GM12878 (cell line): ENCODE results near the gene DUOXA1. TPM values are rescaled to one million over a fixed set of nuclear protein-coding genes. Genes with fewer than 3 reads are reported as not detected.

Experiments used
- ATAC-seq: fragments of 200-7000 bp; cut with Tn5 transposase; 3 replicates; pipeline ENCODE4 v1.9.1; 2020; ENCODE audit warnings: mild to moderate bottlenecking, moderate library complexity
- BruUV-seq: library from RNA; stranded (reverse); fragments of 400-500 nt; replicated peaks from 2 replicates; lab custom pipeline; 2021; lab: Mats Ljungman, UMichigan
- CTCF ChIA-PET: fragments of 300-600 bp; sonication (Branson Sonifier 250); formaldehyde crosslinking; extraction: SDS; loops from one replicate; lab custom pipeline; 2021; ENCODE audit warnings: inconsistent platforms; lab: Yijun Ruan, JAX
- POLR2A ChIA-PET: fragments of 350-600 bp; formaldehyde crosslinking; extraction: SDS; loops from one replicate; lab custom pipeline; 2021; ENCODE audit warnings: inconsistent platforms; lab: Charles Lee
- RAD21 ChIA-PET: fragments of 300-600 bp; sonication (Branson Sonifier 250); formaldehyde crosslinking; loops from one replicate; lab custom pipeline; 2023; ENCODE audit warnings: antibody characterized with exemption; ENCODE audit not compliant: unreplicated experiment; lab: Charles Lee
- SMC1A ChIA-PET: fragments of 300-600 bp; sonication (Branson Sonifier 250); formaldehyde crosslinking; loops from one replicate; lab custom pipeline; 2023; ENCODE audit not compliant: unreplicated experiment, uncharacterized antibody; lab: Charles Lee
- DNase-seq: peaks from one replicate; pipeline ENCODE4 v3.0.0-alpha.2; 2011; ENCODE audit warnings: low read depth, low spot score
- FAIRE-seq: peaks from 3 replicates; lab custom pipeline; 2011; peaks lifted over from hg19 to GRCh38; lab: Jason Lieb, UNC
- H2AFZ ChIP-seq: 2 replicates; pipeline ENCODE4 v1.6.0; 2011; ENCODE audit warnings: low read depth, low read length, control low read depth; ENCODE audit not compliant: control insufficient read depth
- H3K27ac ChIP-seq: 2 replicates; pipeline ENCODE4 v1.5.1; 2011; ENCODE audit warnings: control low read depth; ENCODE audit not compliant: control insufficient read depth, insufficient read depth
- H3K27me3 ChIP-seq, 2 experiments: replicated peaks in 1 of 2; 2 replicates each; pipeline versions ENCODE4 v1.6.0 to v1.6.1; 2011; ENCODE audit warnings: low read length in 1 of 2; ENCODE audit not compliant: control insufficient read depth in 2 of 2, insufficient read depth in 2 of 2
- H3K36me3 ChIP-seq, 2 experiments: 2 replicates each; pipeline ENCODE4 v1.5.1; 2011; ENCODE audit warnings: low read length in 1 of 2; ENCODE audit not compliant: control insufficient read depth in 2 of 2, insufficient read depth in 2 of 2
- H3K4me1 ChIP-seq: 2 replicates; pipeline ENCODE4 v1.6.1; 2011; ENCODE audit warnings: mild to moderate bottlenecking, low read length, moderate library complexity, mixed read lengths; ENCODE audit not compliant: control insufficient read depth, insufficient read depth
- H3K4me2 ChIP-seq: 2 replicates; pipeline ENCODE4 v1.6.0; 2011; ENCODE audit warnings: control low read depth; ENCODE audit not compliant: control insufficient read depth, insufficient read depth
- H3K4me3 ChIP-seq: fragments of 200-600 bp; sonication (generic); 2 replicates; pipeline ENCODE4 v1.5.1; 2016
- H3K79me2 ChIP-seq: 2 replicates; pipeline ENCODE4 v1.6.0; 2011; ENCODE audit warnings: low read length; ENCODE audit not compliant: control insufficient read depth, insufficient read depth
- H3K9ac ChIP-seq: 2 replicates; pipeline ENCODE4 v1.8.0; 2011; ENCODE audit warnings: low read length, control low read depth, mixed read lengths; ENCODE audit not compliant: control insufficient read depth, insufficient read depth
- H3K9me3 ChIP-seq: replicated peaks from 3 replicates; pipeline ENCODE4 v1.5.1; 2011; ENCODE audit warnings: mild to moderate bottlenecking, low read length; ENCODE audit not compliant: control insufficient read depth, insufficient read depth
- H4K20me1 ChIP-seq: 2 replicates; pipeline ENCODE4 v1.6.0; 2011; ENCODE audit not compliant: control insufficient read depth, insufficient read depth
- ASH2L ChIP-seq: fragments of 300-600, 200-600 bp; sonication (generic); IDR thresholded peaks from 2 replicates; pipeline ENCODE4 v1.6.1; 2017; ENCODE audit warnings: low read depth, mild to moderate bottlenecking, borderline replicate concordance
- BACH1 ChIP-seq: fragments of 450-650 bp; IDR thresholded peaks from 2 replicates; pipeline ENCODE4 v1.6.1; 2017; ENCODE audit warnings: mild to moderate bottlenecking, borderline replicate concordance
- CBX3 ChIP-seq: fragments of 200-600 bp; sonication (generic); IDR thresholded peaks from 2 replicates; pipeline ENCODE4 v1.6.1; 2016; ENCODE audit warnings: low read depth, borderline replicate concordance
- CHD1 ChIP-seq: IDR thresholded peaks from 2 replicates; pipeline ENCODE4 v1.6.1; 2012; ENCODE audit warnings: low read depth, low read length, improper control_type of control experiment
- CHD4 ChIP-seq: fragments of 200-600 bp; sonication (generic); IDR thresholded peaks from 2 replicates; pipeline ENCODE4 v1.6.1; 2016; ENCODE audit warnings: mild to moderate bottlenecking
- ESRRA ChIP-seq: IDR thresholded peaks from 2 replicates; pipeline ENCODE4 v1.6.1; 2012; ENCODE audit warnings: mild to moderate bottlenecking, low read length, improper control_type of control experiment
- GATAD2B ChIP-seq: fragments of 450-650 bp; conservative IDR thresholded peaks from 2 replicates; pipeline ENCODE4 v1.6.1; 2017; ENCODE audit warnings: low read depth, mild to moderate bottlenecking, moderate library complexity
- HCFC1 ChIP-seq: fragments of 150-350 bp; IDR thresholded peaks from 2 replicates; pipeline ENCODE4 v1.6.1; 2014; ENCODE audit warnings: low read length
- KAT2A ChIP-seq: conservative IDR thresholded peaks from 2 replicates; pipeline ENCODE4 v1.6.1; 2011; ENCODE audit warnings: low read depth, low read length; ENCODE audit not compliant: control insufficient read depth
- MYB ChIP-seq: fragments of 150-350 bp; IDR thresholded peaks from 2 replicates; pipeline ENCODE4 v1.6.1; 2014; ENCODE audit warnings: mild to moderate bottlenecking, low read depth, low read length, borderline replicate concordance
- PKNOX1 ChIP-seq: fragments of 450-650 bp; IDR thresholded peaks from 2 replicates; pipeline ENCODE4 v1.6.1; 2016; ENCODE audit warnings: mild to moderate bottlenecking
- PRDM15 ChIP-seq: fragments of 450-650 bp; formaldehyde crosslinking; IDR thresholded peaks from 2 replicates; pipeline ENCODE4 v1.4.0; 2020; ENCODE audit warnings: mild to moderate bottlenecking, moderate library complexity
- RBBP5 ChIP-seq: fragments of 200-600 bp; sonication (generic); conservative IDR thresholded peaks from 2 replicates; pipeline ENCODE4 v1.6.1; 2016
- RCOR1 ChIP-seq: conservative IDR thresholded peaks from 2 replicates; pipeline ENCODE4 v1.6.1; 2012; ENCODE audit warnings: low read depth, low read length, improper control_type of control experiment
- SP1 ChIP-seq: IDR thresholded peaks from one replicate; pipeline ENCODE4 v1.6.1; 2011; ENCODE audit warnings: low read depth, low read length
- SREBF2 ChIP-seq: IDR thresholded peaks from 2 replicates; pipeline ENCODE4 v1.6.1; 2012; ENCODE audit warnings: mild to moderate bottlenecking, low read length
- YY1 ChIP-seq: IDR thresholded peaks from 2 replicates; pipeline ENCODE4 v1.6.1; 2011; ENCODE audit warnings: low read depth, mild to moderate bottlenecking, low read length
- ZSCAN29 ChIP-seq: fragments of 450-650 bp; IDR thresholded peaks from 2 replicates; pipeline ENCODE4 v1.6.1; 2017; ENCODE audit warnings: mild to moderate bottlenecking, moderate library complexity
- WGBS: methylation state at CpG from one replicate; pipeline ENCODE4 v1.1.6; 2016; ENCODE audit warnings: low lambda C conversion rate; ENCODE audit not compliant: insufficient replicate concordance, insufficient coverage; ENCODE audit errors: missing lambda C conversion rate; 5-methylcytosine and 5-hydroxymethylcytosine counted together
- in situ Hi-C: fragments of 300-500 bp; cut with MboI; formaldehyde crosslinking; loops from 9 replicates; pipeline ENCODE4 v1.14.3; 2018; ENCODE audit warnings: mixed read lengths
- intact Hi-C: fragments of 100-400 bp; cut with micrococcal nuclease; formaldehyde crosslinking; loops from one replicate; pipeline ENCODE4 v1.14.2; 2022; ENCODE audit not compliant: unreplicated experiment
- polyA plus RNA-seq, 11 experiments: library from polyadenylated mRNA; depleted of rRNA in 4 of 11; unstranded in 6 of 11; stranded (reverse) in 5 of 11; fragments of >200 nt; fragmentation: Nextera tagmentation in 4 of 11; fragmentation: Illumina TruSeq in 1 of 11; extraction: Ambion mirVana in 4 of 11; extraction: Trizol in 1 of 11; gene quantifications; 1 replicate in 1 of 11; 2 replicates in 10 of 11; pipeline versions ENCODE4 v1.2.1 to v1.2.3, GENCODE V29; 2011 to 2016; ENCODE audit warnings: inconsistent platforms in 2 of 11, missing spikeins in 2 of 11, low read depth in 1 of 11
- total RNA-seq, 4 experiments: library from RNA; depleted of rRNA in 3 of 4; stranded (reverse); fragments of >200 nt in 3 of 4; fragmentation: Illumina TruSeq in 1 of 4; extraction: Trizol in 1 of 4; gene quantifications; 2 replicates each; pipeline versions ENCODE4 v1.2.1 to v1.2.3, GENCODE V29; 2013 to 2021
- TF ChIP-seq, protein P1 (sequence below): IDR thresholded peaks from 2 replicates; pipeline ENCODE4 v1.6.1; 2012; ENCODE audit warnings: low read depth, low read length, improper control_type of control experiment

Gene DUOXA1
- total and polyA plus RNA-seq, 10 of the 15 experiments (the other 5 are each of a cell fraction or from before 2014, with no cell fraction given): 0.08 TPM; not detected in 9

- TF ChIP-seq ASH2L: no peak
- no peak for TF ChIP-seq HCFC1
- no peak for TF ChIP-seq GATAD2B
Observed at GRCh38 chr15:45106002-45106790, 23.5 kb downstream of the DUOXA1 start (continued).

DNA sequence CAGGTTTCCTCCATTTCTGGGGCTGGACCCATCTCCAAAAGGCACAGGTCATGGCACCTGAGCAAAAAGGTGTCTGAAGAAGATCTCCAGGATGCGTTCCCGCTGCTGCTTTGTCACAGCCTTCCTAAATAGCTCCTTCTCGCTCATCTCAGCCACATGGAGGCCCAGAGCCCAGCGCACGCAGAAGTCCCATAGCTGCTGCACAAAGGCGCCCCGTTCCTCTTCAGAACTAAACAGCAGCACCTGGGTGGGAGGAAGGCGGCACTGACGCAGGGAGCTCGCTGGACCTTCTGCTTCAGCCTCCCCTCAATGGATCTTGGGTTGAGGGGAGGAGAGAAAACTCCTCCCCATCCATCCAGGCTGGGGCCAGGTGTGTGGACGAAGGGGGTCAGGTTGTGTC, 24.1 kb downstream of the DUOXA1 start:
- Histone ChIP-seq H3K4me3 (no peak overlapping the region), H3K79me2 (no peaks in the 10 kb centered on the region), H3K9me3 (no peaks in the 10 kb centered on the region), H3K9ac (no peak overlapping the region), H3K27ac (no peak overlapping the region), H3K27me3 (no peaks in the 10 kb centered on the region), H2AFZ (no peak overlapping the region), H3K4me2 (no peak overlapping the region), H3K4me1 (no peaks in the 10 kb centered on the region)
- CTCF ChIA-PET: interaction anchor here (1.0 kb wide), 1 partner anchor 13 kb away, joined by 4 read pairs; no protein-coding TSS in a partner anchor
- no peak for DNase-seq
- BruUV-seq: no TSS peak
- in situ Hi-C loops: no loop called here
- SMC1A ChIA-PET: no interaction called here
- RAD21 ChIA-PET: interaction anchor here (2.2 kb wide), 1 partner anchor 12 kb away, joined by 6 read pairs; no protein-coding TSS in a partner anchor
- no peak for FAIRE-seq
- no peak for ATAC-seq
- POLR2A ChIA-PET: interaction anchor here (0.6 kb wide), 1 partner anchor 11 kb away, joined by 3 read pairs; no protein-coding TSS in a partner anchor
- TF ChIP-seq PRDM15 (CRISPR knock-in tag): no peak
- TF ChIP-seq SP1: no peak
- TF ChIP-seq, protein P1, sequence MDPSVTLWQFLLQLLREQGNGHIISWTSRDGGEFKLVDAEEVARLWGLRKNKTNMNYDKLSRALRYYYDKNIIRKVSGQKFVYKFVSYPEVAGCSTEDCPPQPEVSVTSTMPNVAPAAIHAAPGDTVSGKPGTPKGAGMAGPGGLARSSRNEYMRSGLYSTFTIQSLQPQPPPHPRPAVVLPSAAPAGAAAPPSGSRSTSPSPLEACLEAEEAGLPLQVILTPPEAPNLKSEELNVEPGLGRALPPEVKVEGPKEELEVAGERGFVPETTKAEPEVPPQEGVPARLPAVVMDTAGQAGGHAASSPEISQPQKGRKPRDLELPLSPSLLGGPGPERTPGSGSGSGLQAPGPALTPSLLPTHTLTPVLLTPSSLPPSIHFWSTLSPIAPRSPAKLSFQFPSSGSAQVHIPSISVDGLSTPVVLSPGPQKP: no peak
- no peak for TF ChIP-seq BACH1
- TF ChIP-seq KAT2A: no peak
- TF ChIP-seq RBBP5: no peak
- no peak for TF ChIP-seq RCOR1
- no peak for TF ChIP-seq SREBF2
- no peak for TF ChIP-seq ASH2L
- TF ChIP-seq CHD4: no peak
- no peak for TF ChIP-seq YY1
- TF ChIP-seq ZSCAN29: no peak
- TF ChIP-seq CBX3: no peak
- no peak for TF ChIP-seq MYB
- no peak for TF ChIP-seq PKNOX1
- TF ChIP-seq ESRRA: no peak
- no peak for TF ChIP-seq CHD1
- TF ChIP-seq, all 136 proteins: peak for 0
- H3K36me3 ChIP-seq: no peaks in the 10 kb centered on the region
- WGBS: 59% methylated on average over 11 of the region's 11 CpGs
- no peaks in the 10 kb centered on the region; the same call in 1 of the 2 replicates for H4K20me1 ChIP-seq
- intact Hi-C loops: no loop called here
